ENCODE results near the gene AKNA. TPM values are rescaled to one million over a fixed set of nuclear protein-coding genes. Genes with fewer than 3 reads are reported as not detected.

Gene AKNA
- 6.1 and 7.8 TPM in 2 replicates for total RNA-seq (2014; rRNA removed; shearing (Covaris generic))

DNA sequence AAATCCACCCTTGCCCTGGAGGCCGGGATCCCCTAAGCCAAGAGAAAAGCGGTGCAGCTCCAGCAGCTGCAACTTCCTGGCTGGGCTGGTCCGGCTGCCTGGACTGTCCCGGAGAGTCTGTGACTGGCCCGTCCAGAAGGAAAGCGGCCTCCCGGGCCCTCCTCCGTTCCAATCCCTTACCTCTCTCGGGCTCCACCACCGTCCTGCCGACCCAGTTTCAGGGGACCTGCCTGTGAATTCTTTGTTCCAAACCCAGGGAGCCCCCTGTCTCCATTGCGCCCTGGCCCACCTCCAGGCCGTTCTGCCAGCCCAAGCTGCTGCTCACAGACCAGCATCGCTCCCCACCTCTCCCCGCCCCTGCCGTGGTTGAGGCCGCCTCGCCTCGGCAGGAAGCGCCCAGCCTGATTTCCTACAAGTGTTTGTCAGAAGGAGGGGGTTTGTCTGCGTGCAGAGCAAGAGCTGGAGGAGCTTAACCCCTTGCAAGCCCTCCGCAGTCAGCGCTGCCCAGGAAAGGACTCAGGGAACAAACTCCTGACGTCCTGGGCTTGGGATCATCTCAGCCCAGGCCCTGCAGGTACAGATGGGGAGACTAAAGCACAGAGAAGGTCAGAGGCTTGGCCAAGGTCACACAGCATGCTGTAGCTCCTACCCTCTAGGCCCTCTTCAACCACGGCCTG lies at the start of gene AKNA:
Gene AKNA, minus strand, starts transcription at position 303 of the 677 bp plus-strand sequence. CDS start 6,649 bp downstream, outside the sequence.
- DNase-seq (ENCODE audit: low spot score) = no peak

GRCh38 chr9:114437401-114437893 lies 49.7 kb upstream of the AKNA start:
- DNase-seq (ENCODE audit: low spot score) = no peak

GRCh38 chr9:114434878-114435311 lies 47.1 kb upstream of the AKNA start:
- peak; percentile 54 for DNase-seq (ENCODE audit: low spot score)

DNA sequence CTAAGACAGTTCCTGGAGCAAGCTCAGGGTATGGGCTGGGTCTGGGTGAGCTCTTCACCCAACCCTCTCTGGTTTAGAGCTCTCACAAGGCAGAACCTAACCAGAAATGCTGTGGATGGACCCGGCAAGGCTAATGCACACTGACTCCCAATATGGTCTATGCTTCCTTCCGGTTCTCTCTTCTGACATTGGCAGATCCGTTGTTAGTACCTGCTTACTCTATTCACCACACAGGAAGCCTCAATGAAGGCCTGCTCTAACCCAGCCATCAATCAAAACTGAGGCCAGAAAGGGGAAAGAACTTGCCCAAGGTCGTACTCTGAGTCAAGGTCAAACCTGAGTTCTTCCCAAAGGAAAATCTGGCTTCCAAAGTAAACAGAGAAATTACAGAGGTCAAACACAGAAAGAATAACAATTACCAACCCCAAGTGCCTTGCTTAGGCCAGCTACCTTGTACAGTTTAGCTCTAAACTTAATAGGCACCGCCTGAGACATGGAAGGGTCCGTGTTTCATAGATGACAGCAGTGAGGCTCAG lies 46.0 kb upstream of the AKNA start:
- no peak for DNase-seq (ENCODE audit: low spot score)

DNA sequence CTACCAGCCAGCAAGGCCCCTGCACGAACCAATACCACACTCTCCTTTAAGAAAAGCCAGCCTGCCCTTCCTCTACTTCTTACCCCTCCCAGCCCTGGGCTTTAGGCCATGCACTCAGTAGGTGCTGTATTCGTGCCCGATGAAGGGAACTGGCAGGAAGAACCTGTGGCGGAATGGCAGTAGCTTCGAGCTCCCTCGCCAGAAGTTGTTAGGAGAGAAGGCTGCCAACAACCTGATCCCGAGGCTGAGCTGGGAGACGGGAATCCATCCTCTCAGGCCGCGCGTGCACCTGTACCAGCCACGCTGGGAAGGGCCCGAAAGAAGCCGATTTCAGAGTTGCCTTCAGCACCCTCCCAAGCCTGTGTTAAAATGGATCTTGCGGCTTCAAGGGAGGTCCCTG lies 45.3 kb upstream of the AKNA start:
- no peak for DNase-seq (ENCODE audit: low spot score)

- no peak for DNase-seq (ENCODE audit: low spot score)
Measured at GRCh38 chr9:114432323-114433067, 44.7 kb upstream of the AKNA start.

DNA sequence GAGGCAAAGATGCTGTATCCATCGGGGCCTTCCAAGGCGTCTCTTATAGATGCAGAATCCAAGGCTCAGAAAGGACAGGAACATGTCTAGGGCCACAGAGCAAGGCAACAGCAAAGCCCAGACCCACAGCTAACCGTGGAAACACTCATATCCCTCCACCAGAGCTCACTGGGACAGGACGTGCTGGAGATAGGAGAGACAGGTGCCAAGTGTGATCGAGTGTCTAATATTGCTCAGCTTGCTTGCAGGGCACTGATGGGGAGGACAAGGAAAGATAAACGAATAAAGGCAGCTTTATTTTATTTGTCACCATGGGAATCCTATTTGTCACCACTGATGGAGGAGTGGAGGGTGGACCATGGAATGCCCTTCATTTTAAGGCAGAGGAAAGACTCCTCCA lies 44.0 kb upstream of the AKNA start:
- DNase-seq (ENCODE audit: low spot score) = no peak

GRCh38 chr9:114431003-114431402 lies 43.2 kb upstream of the AKNA start:
- no peak for DNase-seq (ENCODE audit: low spot score)

GRCh38 chr9:114430457-114430856 lies 42.7 kb upstream of the AKNA start:
- DNase-seq (ENCODE audit: low spot score) = no peak

DNA sequence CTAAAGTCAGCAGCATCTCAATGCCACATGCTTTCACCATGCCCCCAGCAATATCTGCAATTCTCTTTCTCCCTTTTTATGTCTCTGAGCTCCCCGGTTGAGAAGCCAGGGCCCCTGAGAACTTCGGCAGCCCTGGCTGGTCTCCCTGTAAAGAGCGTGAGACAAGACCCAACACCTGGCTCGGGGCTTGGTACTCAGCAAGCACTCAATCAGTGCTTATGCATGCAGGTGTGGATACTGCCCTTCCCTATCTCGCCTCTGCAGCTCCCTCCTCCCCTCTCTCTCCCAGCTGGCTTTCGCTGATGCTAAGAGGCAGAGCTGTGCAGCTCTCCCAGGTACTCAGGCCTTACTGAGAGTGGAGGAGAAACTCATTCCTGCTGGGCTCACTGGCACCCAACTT lies 41.7 kb upstream of the AKNA start:
- no peak for DNase-seq (ENCODE audit: low spot score)

GRCh38 chr9:114428466-114428865 lies 40.7 kb upstream of the AKNA start:
- DNase-seq (ENCODE audit: low spot score) = no peak

DNA sequence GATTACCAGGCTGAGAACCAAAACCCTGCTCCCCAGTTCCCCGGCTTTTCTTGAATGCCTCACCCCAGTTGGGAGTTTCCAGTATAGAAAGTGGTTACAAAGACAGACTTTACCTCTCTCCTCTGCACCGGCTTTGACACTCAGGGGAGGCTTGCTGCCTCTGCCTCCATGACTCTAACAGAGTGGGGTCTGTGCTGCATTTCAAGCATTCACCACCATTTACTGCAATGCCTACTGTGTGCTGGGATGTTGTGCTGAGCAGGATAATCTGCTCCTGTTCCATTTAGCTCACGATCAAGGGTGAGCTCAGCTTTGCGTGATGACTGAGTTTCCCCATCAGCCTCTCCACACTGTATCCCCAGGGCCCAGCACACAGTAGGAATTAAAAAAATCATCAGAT lies 39.9 kb upstream of the AKNA start:
- DNase-seq (ENCODE audit: low spot score) = no peak

GRCh38 chr9:114426046-114426948 lies 38.5 kb upstream of the AKNA start:
- DNase-seq (ENCODE audit: low spot score) = no peak

DNA sequence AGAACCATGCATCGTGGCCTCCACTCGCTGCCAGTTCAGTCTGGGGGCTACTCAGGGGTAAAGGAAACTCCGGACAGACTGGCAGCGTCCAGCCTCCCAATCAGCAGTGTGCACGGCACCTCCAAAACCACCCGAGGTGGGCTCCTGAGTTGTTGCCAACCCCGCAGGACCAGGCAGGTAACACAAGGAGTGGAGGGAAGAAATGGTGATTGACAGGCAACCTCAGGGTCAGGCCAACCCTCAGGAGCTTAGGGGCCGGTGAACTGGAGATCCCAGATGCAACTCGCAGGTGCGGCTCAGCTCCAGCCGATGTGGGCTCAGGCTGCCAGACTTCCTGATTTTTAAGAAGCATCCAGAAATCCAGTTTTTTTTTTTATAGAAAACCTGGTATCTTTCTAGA lies 37.3 kb upstream of the AKNA start:
- DNase-seq (ENCODE audit: low spot score) = no peak

GRCh38 chr9:114424126-114424525 lies 36.3 kb upstream of the AKNA start:
- no peak for DNase-seq (ENCODE audit: low spot score)

DNA sequence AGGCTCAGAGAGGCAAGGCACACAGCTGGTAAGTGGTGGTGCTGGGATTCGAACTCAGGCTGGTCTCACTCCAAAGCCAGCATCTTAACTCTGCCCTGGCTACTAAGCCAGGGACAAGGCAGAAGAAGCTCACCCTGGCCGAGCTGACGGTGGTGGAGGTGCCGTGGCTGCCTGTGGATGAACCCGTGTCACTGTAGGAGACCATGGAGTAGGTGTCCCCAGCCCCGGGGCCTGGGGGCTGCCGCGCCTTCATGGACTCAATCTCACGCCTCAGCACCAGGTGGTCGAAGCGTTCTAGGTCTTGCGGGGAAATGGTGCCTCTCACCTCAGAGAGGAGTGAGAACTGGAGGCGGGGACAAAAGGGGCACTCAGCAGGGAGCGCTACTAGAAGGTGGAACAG lies 35.4 kb upstream of the AKNA start:
- no peak for DNase-seq (ENCODE audit: low spot score)

- no peak for DNase-seq (ENCODE audit: low spot score)
Measured at GRCh38 chr9:114421147-114421546, 33.4 kb upstream of the AKNA start.

GRCh38 chr9:114419796-114420195 lies 32.0 kb upstream of the AKNA start:
- no peak for DNase-seq (ENCODE audit: low spot score)

DNA sequence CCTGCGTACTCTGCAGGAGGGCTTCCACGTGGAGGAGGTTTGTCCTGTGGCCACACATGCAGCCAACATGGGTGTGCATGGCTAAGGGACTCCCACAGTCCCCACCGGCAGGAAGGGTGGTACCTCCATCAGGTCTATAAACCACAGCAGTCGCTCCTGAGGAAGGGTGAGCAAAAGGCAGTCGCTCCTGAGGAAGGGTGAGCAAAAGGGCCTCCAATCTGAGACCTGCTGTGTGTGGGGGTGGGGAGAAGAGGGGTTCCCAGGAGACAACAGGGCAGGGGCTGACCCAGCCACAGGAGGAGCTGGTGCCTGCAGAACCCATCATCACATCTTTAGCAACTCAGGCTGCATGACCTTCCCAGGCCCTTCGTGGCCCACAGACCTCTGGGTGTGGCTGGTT lies 30.3 kb upstream of the AKNA start:
- DNase-seq (ENCODE audit: low spot score) = no peak

GRCh38 chr9:114417511-114417910 lies 29.7 kb upstream of the AKNA start:
- DNase-seq (ENCODE audit: low spot score) = no peak

DNA sequence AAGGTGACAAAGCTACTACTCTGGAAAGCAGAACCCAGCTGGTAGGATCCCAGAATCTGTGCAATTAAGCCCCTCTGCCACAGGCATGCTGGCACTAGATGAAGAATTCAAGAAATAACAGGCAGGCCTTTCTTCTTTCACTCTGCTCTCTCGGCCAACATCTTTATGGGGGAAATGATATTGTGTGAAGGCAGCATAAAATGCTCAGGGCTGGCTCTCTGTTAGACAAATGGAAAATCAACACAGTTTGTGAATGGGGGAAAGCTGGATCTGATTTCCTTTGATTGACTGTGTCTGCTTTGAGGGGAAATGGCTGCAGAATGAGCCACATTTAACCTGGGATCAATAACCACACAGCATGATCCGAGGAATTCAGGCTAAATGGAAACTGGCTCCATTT lies 29.1 kb upstream of the AKNA start:
- DNase-seq (ENCODE audit: low spot score) = no peak

DNA sequence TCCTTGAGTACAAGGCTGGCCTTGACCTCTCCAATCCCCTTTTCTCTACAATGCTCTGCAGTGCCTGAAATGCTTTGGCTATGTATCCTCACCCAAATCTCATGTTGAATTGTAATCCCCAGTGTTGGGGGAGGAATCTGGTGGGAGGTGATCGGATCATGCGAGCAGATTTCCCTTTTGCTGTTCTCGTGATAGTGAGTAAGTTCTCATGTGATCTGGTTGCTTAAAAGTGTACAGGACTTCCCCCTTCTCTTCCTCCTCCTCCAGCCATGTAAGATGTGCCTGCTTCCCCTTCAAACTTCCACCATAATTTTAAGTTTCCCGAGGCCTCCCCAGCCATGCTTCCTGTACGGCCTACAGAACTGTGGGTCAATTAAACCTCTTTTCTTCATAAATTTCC lies 28.5 kb upstream of the AKNA start:
- no peak for DNase-seq (ENCODE audit: low spot score)

Measured in HT-29 (cell line).